DMS53 treated with DMSO at 0.1 percent for 48 hours (cell line): Measurements from ENCODE around the gene KRTAP9-1.
"Not testable (repeated sequence)": the region's sequence is repeated elsewhere in the genome, so short reads cannot be mapped to it uniquely, and the experiment has no call there.

Experiments used
- DNase-seq: peaks from one replicate; lab custom pipeline; 2025; ENCODE audit not compliant: unreplicated experiment; lab: John Stamatoyannopoulos, UW

Gene KRTAP9-1

GRCh38 chr17:41178843-41179616 lies 10.7 kb upstream of the KRTAP9-1 start:
- no peak for DNase-seq

- DNase-seq = no peak
Measured at GRCh38 chr17:41184480-41184961, 5.2 kb upstream of the KRTAP9-1 start, which contains the start of gene KRTAP4-1. KRTAP4-1 (minus strand) TSS chr17:41184911; CDS start chr17:41184854, 57 bp downstream.

- DNase-seq = no peak
Measured at GRCh38 chr17:41185001-41185400, 4.7 kb upstream of the KRTAP9-1 start.

GRCh38 chr17:41186872-41187271 lies 2.8 kb upstream of the KRTAP9-1 start:
- no peak for DNase-seq

- DNase-seq = no peak
Measured at GRCh38 chr17:41190328-41190727, 641 bp downstream of the KRTAP9-1 start.

GRCh38 chr17:41196068-41196467 lies 6.4 kb downstream of the KRTAP9-1 start:
- no peak for DNase-seq

GRCh38 chr17:41199421-41200078 lies 9.9 kb downstream of the KRTAP9-1 start:
- DNase-seq = no peak

- DNase-seq = peak; percentile 63
Measured at GRCh38 chr17:41211845-41212466, 22.3 kb downstream of the KRTAP9-1 start.

- DNase-seq = peak; percentile 74
Measured at GRCh38 chr17:41212524-41213169, 23.0 kb downstream of the KRTAP9-1 start.

GRCh38 chr17:41215681-41216080 lies 26.0 kb downstream of the KRTAP9-1 start:
- no peak for DNase-seq

- no peak for DNase-seq
Measured at GRCh38 chr17:41223821-41224220, 34.1 kb downstream of the KRTAP9-1 start.

- DNase-seq = no peak
Measured at GRCh38 chr17:41226051-41226450, 36.4 kb downstream of the KRTAP9-1 start.

- not testable (repeated sequence) for DNase-seq
Measured at GRCh38 chr17:41226598-41227095, 37.0 kb downstream of the KRTAP9-1 start, which contains the start of gene KRTAP9-2. KRTAP9-2 (plus strand) TSS chr17:41226648; CDS start chr17:41226655, 7 bp downstream.

- no peak for DNase-seq
Measured at GRCh38 chr17:41230094-41230493, 40.4 kb downstream of the KRTAP9-1 start.

- no peak for DNase-seq
Measured at GRCh38 chr17:41231731-41232130, 42.0 kb downstream of the KRTAP9-1 start.

GRCh38 chr17:41232399-41233105 lies 42.9 kb downstream of the KRTAP9-1 start, which contains the start of gene KRTAP9-3:
KRTAP9-3 (plus strand) TSS chr17:41232449; CDS start chr17:41232502, 53 bp downstream.
- not testable (repeated sequence) for DNase-seq

- not testable (repeated sequence) for DNase-seq
Measured at GRCh38 chr17:41237116-41237515, 47.4 kb downstream of the KRTAP9-1 start.

GRCh38 chr17:41237949-41238437 lies 48.3 kb downstream of the KRTAP9-1 start, which contains the start of gene KRTAP9-8:
KRTAP9-8 (plus strand) TSS chr17:41237999; CDS start chr17:41238052, 53 bp downstream.
- not testable (repeated sequence) for DNase-seq
